ENCODE data around the gene DMKN. TPM values are rescaled to one million over a fixed set of nuclear protein-coding genes. Genes with fewer than 3 reads are reported as not detected.

DMKN gene
- total and polyA plus RNA-seq, 5 donors: 9.1 to 23.4 (median 20.4) TPM

Other genes with a start within 250 kb of the DMKN start
- 100 to 1,000 TPM; 182 to 270 (median 239) TPM for gene USF2, start 244.7 kb downstream of the DMKN start, total RNA-seq
- gene USF2, start 244.7 kb downstream of the DMKN start, polyA plus RNA-seq: 332 TPM
- 100 to 1,000 TPM; 164 to 286 (median 230) TPM for gene HAMP, start 231.1 kb downstream of the DMKN start, total RNA-seq
- 406 TPM for gene HAMP, start 231.1 kb downstream of the DMKN start, polyA plus RNA-seq
- not detected for gene MAG, start 221.5 kb downstream of the DMKN start, total RNA-seq
- gene MAG, start 221.5 kb downstream of the DMKN start, polyA plus RNA-seq: 1.3 TPM
- gene CD22, start 184.5 kb downstream of the DMKN start, total RNA-seq: under 1 TPM; 0.54 to 0.80 (median 0.72) TPM
- 0.20 TPM for gene CD22, start 184.5 kb downstream of the DMKN start, polyA plus RNA-seq
- gene FFAR1, start 165.7 kb downstream of the DMKN start, total RNA-seq: not detected
- not detected for gene FFAR1, start 165.7 kb downstream of the DMKN start, polyA plus RNA-seq
- gene FFAR3, start 155.2 kb downstream of the DMKN start, total RNA-seq: under 1 TPM in 1 of 4 donors, not detected in 3; 0.31 TPM
- gene FFAR3, start 155.2 kb downstream of the DMKN start, polyA plus RNA-seq: 0.05 TPM
- gene GPR42, start 142.6 kb downstream of the DMKN start, total RNA-seq: not detected
- gene GPR42, start 142.6 kb downstream of the DMKN start, polyA plus RNA-seq: not detected
- under 1 TPM in 3 of 4 donors, not detected in 1; 0.28 to 0.63 (median 0.44) TPM for gene FFAR2, start 65.4 kb downstream of the DMKN start, total RNA-seq
- gene FFAR2, start 65.4 kb downstream of the DMKN start, polyA plus RNA-seq: 0.11 TPM
- gene KRTDAP, start 23.2 kb downstream of the DMKN start, total RNA-seq: not detected
- gene KRTDAP, start 23.2 kb downstream of the DMKN start, polyA plus RNA-seq: 0.29 TPM
- gene SBSN, start 14.7 kb upstream of the DMKN start, total RNA-seq: not detected
- gene SBSN, start 14.7 kb upstream of the DMKN start, polyA plus RNA-seq: not detected
- gene GAPDHS, start 19.8 kb upstream of the DMKN start, total RNA-seq: not detected
- not detected for gene GAPDHS, start 19.8 kb upstream of the DMKN start, polyA plus RNA-seq
- gene TMEM147, start 32.0 kb upstream of the DMKN start, total RNA-seq: 10 to 100 TPM; 77.3 to 94.8 (median 85.0) TPM
- gene TMEM147, start 32.0 kb upstream of the DMKN start, polyA plus RNA-seq: 140 TPM
- gene ATP4A, start 50.0 kb upstream of the DMKN start, total RNA-seq: not detected
- not detected for gene ATP4A, start 50.0 kb upstream of the DMKN start, polyA plus RNA-seq
- gene PMIS2, start 72.5 kb upstream of the DMKN start, total RNA-seq: not detected
- not detected for gene PMIS2, start 72.5 kb upstream of the DMKN start, polyA plus RNA-seq
- gene HAUS5, start 99.1 kb upstream of the DMKN start, total RNA-seq: 1 to 10 TPM; 3.1 to 5.6 (median 4.8) TPM
- gene HAUS5, start 99.1 kb upstream of the DMKN start, polyA plus RNA-seq: 4.5 TPM
- 10 to 100 TPM; 52.0 to 57.9 (median 54.2) TPM for gene RBM42, start 115.4 kb upstream of the DMKN start, total RNA-seq
- 50.9 TPM for gene RBM42, start 115.4 kb upstream of the DMKN start, polyA plus RNA-seq
- gene ETV2, start 128.1 kb upstream of the DMKN start, total RNA-seq: 1 to 10 TPM in 1 of 4 donors, under 1 TPM in 2, not detected in 1; 0.41 to 1.0 (median 0.59) TPM
- gene ETV2, start 128.1 kb upstream of the DMKN start, polyA plus RNA-seq: 0.77 TPM
- gene COX6B1, start 134.7 kb upstream of the DMKN start, total RNA-seq: 1,000 to 10,000 TPM in 3 of 4 donors, 100 to 1,000 TPM in 1; 899 to 1,285 (median 1,111) TPM
- 3,084 TPM for gene COX6B1, start 134.7 kb upstream of the DMKN start, polyA plus RNA-seq
- gene UPK1A, start 152.9 kb upstream of the DMKN start, total RNA-seq: not detected
- gene UPK1A, start 152.9 kb upstream of the DMKN start, polyA plus RNA-seq: not detected
- not detected for gene ZBTB32, start 190.9 kb upstream of the DMKN start, total RNA-seq
- not detected for gene ZBTB32, start 190.9 kb upstream of the DMKN start, polyA plus RNA-seq
- gene KMT2B, start 204.4 kb upstream of the DMKN start, total RNA-seq: 10 to 100 TPM; 14.7 to 19.1 (median 17.8) TPM
- 13.8 TPM for gene KMT2B, start 204.4 kb upstream of the DMKN start, polyA plus RNA-seq
- gene IGFLR1, start 228.8 kb upstream of the DMKN start, total RNA-seq: 1 to 10 TPM; 1.8 to 6.3 (median 4.4) TPM
- gene IGFLR1, start 228.8 kb upstream of the DMKN start, polyA plus RNA-seq: 4.7 TPM
- 10 to 100 TPM; 19.6 to 31.3 (median 22.8) TPM for gene U2AF1L4, start 231.8 kb upstream of the DMKN start, total RNA-seq
- 32.3 TPM for gene U2AF1L4, start 231.8 kb upstream of the DMKN start, polyA plus RNA-seq
- 10 to 100 TPM; 40.0 to 50.4 (median 43.8) TPM for gene PSENEN, start 232.0 kb upstream of the DMKN start, total RNA-seq
- gene PSENEN, start 232.0 kb upstream of the DMKN start, polyA plus RNA-seq: 69.7 TPM
- gene LIN37, start 234.9 kb upstream of the DMKN start, total RNA-seq: 10 to 100 TPM in 2 of 4 donors, 1 to 10 TPM in 2; 8.2 to 14.6 (median 10.3) TPM
- 17.9 TPM for gene LIN37, start 234.9 kb upstream of the DMKN start, polyA plus RNA-seq
- 100 to 1,000 TPM; 107 to 207 (median 148) TPM for gene HSPB6, start 243.4 kb upstream of the DMKN start, total RNA-seq
- gene HSPB6, start 243.4 kb upstream of the DMKN start, polyA plus RNA-seq: 209 TPM
- 10 to 100 TPM in 1 of 4 donors, 1 to 10 TPM in 3; 5.6 to 10.3 (median 7.4) TPM for gene PROSER3, start 244.5 kb upstream of the DMKN start, total RNA-seq
- gene PROSER3, start 244.5 kb upstream of the DMKN start, polyA plus RNA-seq: 6.4 TPM